ENCODE measurements around the gene DNTT.

DNTT gene

GRCh38 chr10:96367470-96367869 is 63.2 kb downstream of the DNTT start:
- Mint-ChIP-seq H3K9me3 (peaks cover 3% of the 10 kb centered on the region), H3K27me3 (ENCODE audit: low read depth) (peaks cover 10% of the 10 kb centered on the region), H3K36me3 (ENCODE audit: low read depth) (no peaks in the 10 kb centered on the region), H3K4me1 (no peaks in the 10 kb centered on the region), H3K27ac (no peak overlapping the region), H3K4me3 (no peak overlapping the region)
- no peak for TF ChIP-seq CTCF (IDR thresholded peaks at IDR 0.05; ENCODE audit: unreplicated experiment in 3 of 3)

GRCh38 chr10:96368971-96369370 is 64.7 kb downstream of the DNTT start:
- Mint-ChIP-seq H3K27ac (no peak overlapping the region), H3K4me1 (no peaks in the 10 kb centered on the region), H3K4me3 (no peak overlapping the region), H3K9me3 (no peaks in the 10 kb centered on the region), H3K36me3 (ENCODE audit: low read depth) (no peaks in the 10 kb centered on the region), H3K27me3 (ENCODE audit: low read depth) (peaks cover 19% of the 10 kb centered on the region)
- no peak for TF ChIP-seq CTCF (IDR thresholded peaks at IDR 0.05; ENCODE audit: unreplicated experiment in 3 of 3)

GRCh38 chr10:96369890-96370583 is 65.8 kb downstream of the DNTT start:
- no peaks in the 10 kb centered on the region for H3K36me3 Mint-ChIP-seq (ENCODE audit: low read depth)
- H3K27me3 Mint-ChIP-seq (ENCODE audit: low read depth), result peaks cover 27% of the 10 kb centered on the region
- H3K4me1 Mint-ChIP-seq, result no peaks in the 10 kb centered on the region
- H3K4me3 Mint-ChIP-seq, result no peak overlapping the region
- no peak overlapping the region for H3K27ac Mint-ChIP-seq
- TF ChIP-seq CTCF (IDR thresholded peaks at IDR 0.05; ENCODE audit: unreplicated experiment in 3 of 3), result no peak
- H3K9me3 Mint-ChIP-seq, result no peaks in the 10 kb centered on the region

GRCh38 chr10:96370584-96371157 is 66.4 kb downstream of the DNTT start:
- TF ChIP-seq CTCF (IDR thresholded peaks at IDR 0.05; ENCODE audit: unreplicated experiment in 3 of 3), result peak; percentile 76 to 77 (median 76)
- peaks cover 4% of the 10 kb centered on the region for H3K4me1 Mint-ChIP-seq
- H3K36me3 Mint-ChIP-seq (ENCODE audit: low read depth), result no peaks in the 10 kb centered on the region
- H3K27me3 Mint-ChIP-seq (ENCODE audit: low read depth), result peaks cover 33% of the 10 kb centered on the region
- H3K4me3 Mint-ChIP-seq, result no peak overlapping the region
- H3K9me3 Mint-ChIP-seq, result no peaks in the 10 kb centered on the region
- no peak overlapping the region for H3K27ac Mint-ChIP-seq

- TF ChIP-seq CTCF (IDR thresholded peaks at IDR 0.05; ENCODE audit: unreplicated experiment in 3 of 3), result no peak
- Mint-ChIP-seq H3K9me3 (no peaks in the 10 kb centered on the region), H3K27ac (no peak overlapping the region)
These were observed 67.1 kb downstream of the DNTT start for GRCh38 chr10:96371356-96371755.

GRCh38 chr10:96374004-96374403 is 69.8 kb downstream of the DNTT start:
- H3K9me3 Mint-ChIP-seq, result no peaks in the 10 kb centered on the region
- no peak overlapping the region for H3K27ac Mint-ChIP-seq
- peaks cover 37% of the 10 kb centered on the region for H3K27me3 Mint-ChIP-seq (ENCODE audit: low read depth)

More at GRCh38 chr10:96371356-96371755, 67.1 kb downstream of the DNTT start:
- no peaks in the 10 kb centered on the region for H3K36me3 Mint-ChIP-seq (ENCODE audit: low read depth)
- no peak overlapping the region for H3K4me3 Mint-ChIP-seq
- peaks cover 4% of the 10 kb centered on the region for H3K4me1 Mint-ChIP-seq
- peaks cover 33% of the 10 kb centered on the region for H3K27me3 Mint-ChIP-seq (ENCODE audit: low read depth)

More at GRCh38 chr10:96374004-96374403, 69.8 kb downstream of the DNTT start:
- H3K36me3 Mint-ChIP-seq (ENCODE audit: low read depth), result no peaks in the 10 kb centered on the region
- peak overlapping the region; percentile 79 to 82 (median 81) for H3K4me3 Mint-ChIP-seq
- peaks cover 9% of the 10 kb centered on the region for H3K4me1 Mint-ChIP-seq
- no peak for TF ChIP-seq CTCF (IDR thresholded peaks at IDR 0.05; ENCODE audit: unreplicated experiment in 3 of 3)

All from nephron (organoid).